Measurements from ENCODE around the gene PSMA6. TPM values are rescaled to one million over a fixed set of nuclear protein-coding genes. Genes with fewer than 3 reads are reported as not detected.

The PSMA6 gene
- total and polyA plus RNA-seq, 4 donors, result 87.5 to 151 (median 98.8) TPM

GRCh38 chr14:35247777-35248475 is 44.3 kb upstream of the PSMA6 start:
- no peaks in the 10 kb centered on the region for H3K27me3 ChIP-seq (ENCODE audit: control insufficient read depth in 4 of 4, insufficient read depth in 4 of 4, low read length in 3 of 4)
- TF ChIP-seq GABPA (IDR thresholded peaks at IDR 0.05 in 1 of 2, conservative IDR thresholded peaks at IDR 0.05 in 1 of 2), result peak in 1 of 2 donors; percentile 23
- no peak for TF ChIP-seq SP1 (IDR thresholded peaks at IDR 0.05)
- TF ChIP-seq JUND (IDR thresholded peaks at IDR 0.05), result no peak

GRCh38 chr14:35248476-35248788 is 43.8 kb upstream of the PSMA6 start:
- Histone ChIP-seq H3K36me3 (ENCODE audit: control insufficient read depth in 4 of 4, insufficient read depth in 3 of 4, low read depth in 1 of 4, low read length in 3 of 4) (no peaks in the 10 kb centered on the region), H3K9me3 (ENCODE audit: control insufficient read depth in 4 of 4, low read length in 3 of 4) (no peaks in the 10 kb centered on the region), H3K9ac (ENCODE audit: low read depth in 1 of 2, low read length in 2 of 2) (no peak overlapping the region), H3K4me3 (ENCODE audit: low read depth in 1 of 3, low read length in 3 of 3) (no peak overlapping the region), H3K27me3 (ENCODE audit: control insufficient read depth in 4 of 4, insufficient read depth in 4 of 4, low read length in 3 of 4) (no peaks in the 10 kb centered on the region), H3K4me1 (ENCODE audit: control insufficient read depth in 4 of 4, insufficient read depth in 4 of 4, low read length in 3 of 4) (no peaks in the 10 kb centered on the region), H3K27ac (ENCODE audit: low read depth in 1 of 2, low read length in 2 of 2) (no peak overlapping the region)
- TF ChIP-seq HNF4G (IDR thresholded peaks at IDR 0.05), result no peak
- TF ChIP-seq CTCF (IDR thresholded peaks at IDR 0.05; ENCODE audit: low read depth, low read length, missing input control), result no peak
- TF ChIP-seq HNF4A (conservative IDR thresholded peaks at IDR 0.05), result no peak
- no peak for TF ChIP-seq TAF1 (conservative IDR thresholded peaks at IDR 0.05)
- TF ChIP-seq RAD21 (IDR thresholded peaks at IDR 0.05), result no peak
- TF ChIP-seq YY1 (IDR thresholded peaks at IDR 0.05), result no peak
- no peak for TF ChIP-seq REST (IDR thresholded peaks at IDR 0.05)
- TF ChIP-seq ATF3 (IDR thresholded peaks at IDR 0.05), result no peak
- TF ChIP-seq JUND (IDR thresholded peaks at IDR 0.05), result no peak
- no peak for TF ChIP-seq FOXA1 (IDR thresholded peaks at IDR 0.05)
- TF ChIP-seq RXRA (IDR thresholded peaks at IDR 0.05), result no peak
- no peak for TF ChIP-seq ZBTB33 (IDR thresholded peaks at IDR 0.05)
- TF ChIP-seq FOXA2 (IDR thresholded peaks at IDR 0.05), result no peak
- TF ChIP-seq SP1 (IDR thresholded peaks at IDR 0.05), result no peak
- TF ChIP-seq GABPA (IDR thresholded peaks at IDR 0.05 in 1 of 2, conservative IDR thresholded peaks at IDR 0.05 in 1 of 2), result no peak
- no peak for TF ChIP-seq EGR1 (IDR thresholded peaks at IDR 0.05; ENCODE audit: low read depth in 2 of 2)
- no peak for DNase-seq (ENCODE audit: low spot score)

More at GRCh38 chr14:35247777-35248475, 44.3 kb upstream of the PSMA6 start:
- Histone ChIP-seq H3K9me3 (ENCODE audit: control insufficient read depth in 4 of 4, low read length in 3 of 4) (no peaks in the 10 kb centered on the region), H3K4me1 (ENCODE audit: control insufficient read depth in 4 of 4, insufficient read depth in 4 of 4, low read length in 3 of 4) (no peaks in the 10 kb centered on the region), H3K9ac (ENCODE audit: low read depth in 1 of 2, low read length in 2 of 2) (no peak overlapping the region), H3K36me3 (ENCODE audit: control insufficient read depth in 4 of 4, insufficient read depth in 3 of 4, low read depth in 1 of 4, low read length in 3 of 4) (no peaks in the 10 kb centered on the region), H3K4me3 (ENCODE audit: low read depth in 1 of 3, low read length in 3 of 3) (no peak overlapping the region), H3K27ac (ENCODE audit: low read depth in 1 of 2, low read length in 2 of 2) (no peak overlapping the region)
- WGBS, result 77% methylated on average over 4 of the region's 4 CpGs
- no peak for DNase-seq (ENCODE audit: low spot score)
